22Rv1 (cell line): ENCODE measurements around the gene OLFML3.
A peak's percentile ranks its signal among the peaks of the same experiment; 100 is the strongest.

Source experiments
- H3K27ac ChIP-seq: fragments of 450-650 bp; 2 replicates; pipeline ENCODE4 v1.5.1; 2017
- ZFX ChIP-seq: fragments of 450-650 bp; IDR thresholded peaks from 2 replicates; pipeline ENCODE4 v1.6.1; 2017; ENCODE audit warnings: antibody characterized with exemption, borderline replicate concordance
- TF ChIP-seq, protein P1 (sequence below): fragments of 450-650 bp; IDR thresholded peaks from 2 replicates; pipeline ENCODE4 v1.5.1; 2017; ENCODE audit warnings: mild to moderate bottlenecking

Gene OLFML3

DNA sequence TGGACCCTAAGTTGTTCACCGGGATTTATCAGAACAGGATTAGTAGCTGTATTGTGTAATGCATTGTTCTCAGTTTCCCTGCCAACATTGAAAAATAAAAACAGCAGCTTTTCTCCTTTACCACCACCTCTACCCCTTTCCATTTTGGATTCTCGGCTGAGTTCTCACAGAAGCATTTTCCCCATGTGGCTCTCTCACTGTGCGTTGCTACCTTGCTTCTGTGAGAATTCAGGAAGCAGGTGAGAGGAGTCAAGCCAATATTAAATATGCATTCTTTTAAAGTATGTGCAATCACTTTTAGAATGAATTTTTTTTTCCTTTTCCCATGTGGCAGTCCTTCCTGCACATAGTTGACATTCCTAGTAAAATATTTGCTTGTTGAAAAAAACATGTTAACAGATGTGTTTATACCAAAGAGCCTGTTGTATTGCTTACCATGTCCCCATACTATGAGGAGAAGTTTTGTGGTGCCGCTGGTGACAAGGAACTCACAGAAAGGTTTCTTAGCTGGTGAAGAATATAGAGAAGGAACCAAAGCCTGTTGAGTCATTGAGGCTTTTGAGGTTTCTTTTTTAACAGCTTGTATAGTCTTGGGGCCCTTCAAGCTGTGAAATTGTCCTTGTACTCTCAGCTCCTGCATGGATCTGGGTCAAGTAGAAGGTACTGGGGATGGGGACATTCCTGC lies 3.9 kb upstream of the OLFML3 start:
- TF ChIP-seq, protein P1, sequence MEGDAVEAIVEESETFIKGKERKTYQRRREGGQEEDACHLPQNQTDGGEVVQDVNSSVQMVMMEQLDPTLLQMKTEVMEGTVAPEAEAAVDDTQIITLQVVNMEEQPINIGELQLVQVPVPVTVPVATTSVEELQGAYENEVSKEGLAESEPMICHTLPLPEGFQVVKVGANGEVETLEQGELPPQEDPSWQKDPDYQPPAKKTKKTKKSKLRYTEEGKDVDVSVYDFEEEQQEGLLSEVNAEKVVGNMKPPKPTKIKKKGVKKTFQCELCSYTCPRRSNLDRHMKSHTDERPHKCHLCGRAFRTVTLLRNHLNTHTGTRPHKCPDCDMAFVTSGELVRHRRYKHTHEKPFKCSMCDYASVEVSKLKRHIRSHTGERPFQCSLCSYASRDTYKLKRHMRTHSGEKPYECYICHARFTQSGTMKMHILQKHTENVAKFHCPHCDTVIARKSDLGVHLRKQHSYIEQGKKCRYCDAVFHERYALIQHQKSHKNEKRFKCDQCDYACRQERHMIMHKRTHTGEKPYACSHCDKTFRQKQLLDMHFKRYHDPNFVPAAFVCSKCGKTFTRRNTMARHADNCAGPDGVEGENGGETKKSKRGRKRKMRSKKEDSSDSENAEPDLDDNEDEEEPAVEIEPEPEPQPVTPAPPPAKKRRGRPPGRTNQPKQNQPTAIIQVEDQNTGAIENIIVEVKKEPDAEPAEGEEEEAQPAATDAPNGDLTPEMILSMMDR: no peak
- no peak for TF ChIP-seq ZFX
- H3K27ac ChIP-seq: no peak overlapping the region

DNA sequence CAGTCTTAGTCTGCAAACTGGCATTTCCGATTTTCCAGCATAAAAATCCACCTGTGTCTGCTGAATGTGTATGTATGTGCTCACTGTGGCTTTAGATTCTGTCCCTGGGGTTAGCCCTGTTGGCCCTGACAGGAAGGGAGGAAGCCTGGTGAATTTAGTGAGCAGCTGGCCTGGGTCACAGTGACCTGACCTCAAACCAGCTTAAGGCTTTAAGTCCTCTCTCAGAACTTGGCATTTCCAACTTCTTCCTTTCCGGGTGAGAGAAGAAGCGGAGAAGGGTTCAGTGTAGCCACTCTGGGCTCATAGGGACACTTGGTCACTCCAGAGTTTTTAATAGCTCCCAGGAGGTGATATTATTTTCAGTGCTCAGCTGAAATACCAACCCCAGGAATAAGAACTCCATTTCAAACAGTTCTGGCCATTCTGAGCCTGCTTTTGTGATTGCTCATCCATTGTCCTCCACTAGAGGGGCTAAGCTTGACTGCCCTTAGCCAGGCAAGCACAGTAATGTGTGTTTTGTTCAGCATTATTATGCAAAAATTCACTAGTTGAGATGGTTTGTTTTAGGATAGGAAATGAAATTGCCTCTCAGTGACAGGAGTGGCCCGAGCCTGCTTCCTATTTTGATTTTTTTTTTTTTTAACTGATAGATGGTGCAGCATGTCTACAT lies 2.5 kb upstream of the OLFML3 start:
- no peak overlapping the region for H3K27ac ChIP-seq
- TF ChIP-seq, protein P1: peak; percentile 35
- TF ChIP-seq ZFX: no peak

DNA sequence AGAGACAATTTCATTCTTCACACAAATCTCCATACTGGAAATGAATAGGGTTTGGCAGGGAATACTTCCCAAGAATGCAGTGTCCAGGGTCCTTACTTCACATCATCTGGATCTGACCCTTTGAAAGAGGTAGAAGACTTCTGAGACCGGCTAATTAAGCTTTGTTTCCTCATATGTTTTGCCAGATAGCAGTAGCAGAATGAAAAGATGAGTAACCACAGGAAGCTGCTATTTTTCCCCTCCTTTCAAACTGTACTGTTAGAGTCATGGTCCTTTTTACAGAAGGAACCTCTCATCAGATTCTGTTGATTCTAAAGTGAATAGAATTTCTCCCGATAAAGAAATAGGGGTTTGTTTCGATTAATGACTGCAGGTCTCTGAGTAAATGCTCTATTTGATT lies 1.4 kb upstream of the OLFML3 start:
- no peak overlapping the region for H3K27ac ChIP-seq

DNA sequence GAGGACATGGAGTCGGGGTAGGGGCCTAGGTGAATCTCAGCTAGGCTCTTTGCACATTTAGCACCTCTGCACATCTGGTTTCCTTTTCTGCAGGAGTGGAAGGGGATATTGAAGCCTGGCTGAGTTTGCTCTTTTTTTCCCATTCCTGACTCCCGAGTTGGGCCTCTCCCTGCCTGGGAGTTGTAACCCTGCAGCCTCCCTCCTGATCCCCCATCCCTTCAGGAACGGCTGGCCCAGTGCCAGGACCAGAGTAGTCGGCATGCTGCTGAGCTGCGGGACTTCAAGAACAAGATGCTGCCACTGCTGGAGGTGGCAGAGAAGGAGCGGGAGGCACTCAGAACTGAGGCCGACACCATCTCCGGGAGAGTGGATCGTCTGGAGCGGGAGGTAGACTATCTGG lies 836 bp downstream of the OLFML3 start:
- TF ChIP-seq, protein P1: no peak
- no peak for TF ChIP-seq ZFX
- H3K27ac ChIP-seq: no peak overlapping the region

More for the DNA sequence above, 1.4 kb upstream of the OLFML3 start:
- TF ChIP-seq ZFX: no peak
- TF ChIP-seq, protein P1: no peak

DNA sequence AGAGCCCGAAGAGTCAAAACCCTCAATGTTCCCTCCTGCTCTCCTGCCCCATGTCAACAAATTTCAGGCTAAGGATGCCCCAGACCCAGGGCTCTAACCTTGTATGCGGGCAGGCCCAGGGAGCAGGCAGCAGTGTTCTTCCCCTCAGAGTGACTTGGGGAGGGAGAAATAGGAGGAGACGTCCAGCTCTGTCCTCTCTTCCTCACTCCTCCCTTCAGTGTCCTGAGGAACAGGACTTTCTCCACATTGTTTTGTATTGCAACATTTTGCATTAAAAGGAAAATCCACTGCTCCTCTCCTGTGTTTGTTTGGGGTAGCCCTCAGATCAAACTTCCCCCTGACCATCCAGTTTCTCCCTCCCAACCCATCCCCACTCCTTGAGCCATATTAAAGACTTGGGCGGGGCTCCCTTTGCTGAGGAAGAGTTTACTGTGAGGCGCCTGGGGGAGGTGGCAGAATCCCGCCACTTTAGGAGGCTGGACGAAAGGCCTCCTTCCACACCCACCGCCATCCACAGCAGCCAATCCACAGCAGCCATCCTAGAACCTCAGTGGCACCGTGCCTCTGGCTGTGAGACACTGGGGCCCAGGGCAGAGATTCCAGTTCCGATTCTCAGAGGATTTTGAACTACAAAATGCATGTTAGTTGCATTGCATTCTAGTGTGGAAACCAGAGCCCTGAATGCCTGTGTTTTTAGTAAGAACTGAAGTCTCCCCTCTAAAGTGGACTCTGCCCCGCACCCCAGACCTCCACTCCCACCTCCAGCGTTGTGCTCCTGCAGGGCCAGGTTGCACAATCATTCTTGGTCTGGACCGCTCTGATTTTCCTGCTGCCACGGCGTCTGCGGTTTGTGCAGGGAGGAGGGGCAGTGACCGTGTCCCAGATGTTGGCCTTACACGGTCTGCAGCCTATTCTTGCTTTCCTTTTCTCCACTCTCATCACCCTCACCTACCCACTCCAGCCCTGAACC lies 3.0 kb downstream of the OLFML3 start:
- H3K27ac ChIP-seq: no peak overlapping the region
- TF ChIP-seq, protein P1: no peak
- no peak for TF ChIP-seq ZFX

GRCh38 chr1:113982949-113983348 lies 3.7 kb downstream of the OLFML3 start:
- no peak for TF ChIP-seq ZFX
- TF ChIP-seq, protein P1: no peak
- H3K27ac ChIP-seq: no peak overlapping the region
